Mononuclear cell (primary cell): ENCODE measurements around the gene TNIP1. TPM values are rescaled to one million over a fixed set of nuclear protein-coding genes. Genes with fewer than 3 reads are reported as not detected.

ENCODE experiments used
- H3K27me3 ChIP-seq: 2 replicates; pipeline ENCODE4 v1.6.0; 2011; ENCODE audit warnings: low read length, control low read depth; ENCODE audit not compliant: insufficient read depth
- H3K4me1 ChIP-seq: 2 replicates; pipeline ENCODE4 v1.5.1; 2011; ENCODE audit warnings: mild to moderate bottlenecking, low read length, control low read depth; ENCODE audit not compliant: insufficient read depth
- H3K4me3 ChIP-seq: 2 replicates; pipeline ENCODE4 v1.5.1; 2011; ENCODE audit warnings: mild to moderate bottlenecking, low read length, moderate library complexity
- H3K9me3 ChIP-seq: 2 replicates; pipeline ENCODE4 v1.5.1; 2011; ENCODE audit warnings: low read depth, mild to moderate bottlenecking, control low read depth, low read length
- total RNA-seq: library from RNA; depleted of rRNA; stranded (reverse); fragments of >200 nt; gene quantifications from one replicate; pipeline ENCODE4 v1.2.3, GENCODE V29; 2012

Gene TNIP1
- total RNA-seq, 1 donor = 222 TPM

GRCh38 chr5:151023047-151023615, 57.7 kb downstream of the TNIP1 start:
- H3K9me3 ChIP-seq = no peaks in the 10 kb centered on the region
- no peaks in the 10 kb centered on the region for H3K27me3 ChIP-seq
- H3K4me3 ChIP-seq = no peak overlapping the region
- peaks cover 44% of the 10 kb centered on the region for H3K4me1 ChIP-seq

GRCh38 chr5:151022511-151023018, 58.3 kb downstream of the TNIP1 start:
- H3K4me3 ChIP-seq = no peak overlapping the region
- H3K4me1 ChIP-seq = peaks cover 44% of the 10 kb centered on the region
- H3K9me3 ChIP-seq = no peaks in the 10 kb centered on the region
- no peaks in the 10 kb centered on the region for H3K27me3 ChIP-seq

- peaks cover 50% of the 10 kb centered on the region for H3K4me1 ChIP-seq
- H3K4me3 ChIP-seq = no peak overlapping the region
- H3K9me3 ChIP-seq = no peaks in the 10 kb centered on the region
- H3K27me3 ChIP-seq = no peaks in the 10 kb centered on the region
These were observed 59.1 kb downstream of the TNIP1 start for GRCh38 chr5:151021746-151022145.

- Histone ChIP-seq H3K4me3 (peak within 1 kb of the TSS; percentile 37), H3K4me1 (peaks cover 61% of the 10 kb centered on the region)
These were observed 60.3 kb downstream of the TNIP1 start, which contains the start of gene GPX3 for GRCh38 chr5:151020304-151021110. TSS of gene GPX3 (plus strand) at chr5:151020591. CDS start at chr5:151020655, 64 bp downstream.

GRCh38 chr5:151019331-151019730, 61.5 kb downstream of the TNIP1 start:
- Histone ChIP-seq H3K4me3 (no peak overlapping the region), H3K9me3 (no peaks in the 10 kb centered on the region), H3K4me1 (peaks cover 50% of the 10 kb centered on the region), H3K27me3 (no peaks in the 10 kb centered on the region)

More at GRCh38 chr5:151020304-151021110, 60.3 kb downstream of the TNIP1 start, which contains the start of gene GPX3:
- Histone ChIP-seq H3K27me3 (no peaks in the 10 kb centered on the region), H3K9me3 (no peaks in the 10 kb centered on the region)

GRCh38 chr5:151018846-151019245, 62.0 kb downstream of the TNIP1 start:
- Histone ChIP-seq H3K4me1 (peaks cover 45% of the 10 kb centered on the region), H3K9me3 (no peaks in the 10 kb centered on the region), H3K27me3 (no peaks in the 10 kb centered on the region)

GRCh38 chr5:151017897-151018296, 62.9 kb downstream of the TNIP1 start:
- Histone ChIP-seq H3K9me3 (no peaks in the 10 kb centered on the region), H3K4me3 (no peak overlapping the region), H3K27me3 (no peaks in the 10 kb centered on the region), H3K4me1 (peaks cover 37% of the 10 kb centered on the region)

More at GRCh38 chr5:151018846-151019245, 62.0 kb downstream of the TNIP1 start:
- H3K4me3 ChIP-seq = no peak overlapping the region

GRCh38 chr5:151016700-151017099, 64.1 kb downstream of the TNIP1 start:
- Histone ChIP-seq H3K27me3 (no peaks in the 10 kb centered on the region), H3K9me3 (no peaks in the 10 kb centered on the region), H3K4me3 (no peak overlapping the region), H3K4me1 (peaks cover 42% of the 10 kb centered on the region)

- no peak overlapping the region for H3K4me3 ChIP-seq
- no peaks in the 10 kb centered on the region for H3K27me3 ChIP-seq
- peaks cover 36% of the 10 kb centered on the region for H3K4me1 ChIP-seq
- no peaks in the 10 kb centered on the region for H3K9me3 ChIP-seq
These were observed 64.8 kb downstream of the TNIP1 start for GRCh38 chr5:151015974-151016587.

- Histone ChIP-seq H3K9me3 (no peaks in the 10 kb centered on the region), H3K4me3 (no peak overlapping the region), H3K27me3 (no peaks in the 10 kb centered on the region), H3K4me1 (peaks cover 24% of the 10 kb centered on the region)
These were observed 66.0 kb downstream of the TNIP1 start for GRCh38 chr5:151014680-151015343.

GRCh38 chr5:151012862-151013261, 68.0 kb downstream of the TNIP1 start:
- no peak overlapping the region for H3K4me3 ChIP-seq
- no peaks in the 10 kb centered on the region for H3K27me3 ChIP-seq
- no peaks in the 10 kb centered on the region for H3K9me3 ChIP-seq
- peaks cover 22% of the 10 kb centered on the region for H3K4me1 ChIP-seq

GRCh38 chr5:151008906-151009305, 71.9 kb downstream of the TNIP1 start:
- no peaks in the 10 kb centered on the region for H3K27me3 ChIP-seq
- H3K9me3 ChIP-seq = no peaks in the 10 kb centered on the region
- H3K4me3 ChIP-seq = no peak overlapping the region
- H3K4me1 ChIP-seq = peaks cover 5% of the 10 kb centered on the region

GRCh38 chr5:151008210-151008491, 72.7 kb downstream of the TNIP1 start:
- Histone ChIP-seq H3K27me3 (no peaks in the 10 kb centered on the region), H3K9me3 (no peaks in the 10 kb centered on the region), H3K4me3 (no peak overlapping the region), H3K4me1 (peaks cover 5% of the 10 kb centered on the region)

- Histone ChIP-seq H3K4me1 (peaks cover 2% of the 10 kb centered on the region), H3K4me3 (no peak overlapping the region), H3K9me3 (no peaks in the 10 kb centered on the region), H3K27me3 (no peaks in the 10 kb centered on the region)
These were observed 73.2 kb downstream of the TNIP1 start for GRCh38 chr5:151007430-151008209.
